Fibroblast of gingiva (primary cell): ENCODE data around the gene ERG28.
"Not testable (repeated sequence)": the region's sequence is repeated elsewhere in the genome, so short reads cannot be mapped to it uniquely, and the experiment has no call there.

ENCODE experiments used
- DNase-seq: peaks from one replicate; pipeline ENCODE4 v3.0.0-alpha.2; 2011; ENCODE audit warnings: low read depth

The ERG28 gene

GRCh38 chr14:75625034-75625433 is 35.6 kb downstream of the ERG28 start:
- DNase-seq: no peak

- DNase-seq: no peak
Observed at GRCh38 chr14:75619548-75619947, 41.1 kb downstream of the ERG28 start.

GRCh38 chr14:75615200-75615599 is 45.5 kb downstream of the ERG28 start:
- no peak for DNase-seq

DNA sequence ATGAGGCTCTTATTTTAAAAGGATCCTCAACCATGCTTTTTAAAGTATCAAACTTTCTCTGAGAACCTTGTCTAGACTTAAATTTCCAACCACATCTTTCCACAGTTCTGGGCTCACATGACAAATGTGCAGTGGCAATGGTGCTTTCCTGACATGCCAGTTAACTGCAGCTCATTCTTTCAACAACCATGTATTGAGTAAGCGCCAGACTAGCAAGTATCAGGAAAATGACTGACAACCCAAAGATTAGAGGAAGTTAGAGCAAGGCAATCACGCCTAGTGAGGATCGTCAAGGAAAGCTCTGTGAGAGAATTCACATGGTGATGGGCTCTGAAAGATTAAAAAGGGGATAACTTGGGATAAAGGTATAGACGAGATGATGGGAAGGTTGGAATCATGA is 46.5 kb downstream of the ERG28 start:
- DNase-seq: no peak

GRCh38 chr14:75612157-75612556 is 48.5 kb downstream of the ERG28 start:
- DNase-seq: no peak

DNA sequence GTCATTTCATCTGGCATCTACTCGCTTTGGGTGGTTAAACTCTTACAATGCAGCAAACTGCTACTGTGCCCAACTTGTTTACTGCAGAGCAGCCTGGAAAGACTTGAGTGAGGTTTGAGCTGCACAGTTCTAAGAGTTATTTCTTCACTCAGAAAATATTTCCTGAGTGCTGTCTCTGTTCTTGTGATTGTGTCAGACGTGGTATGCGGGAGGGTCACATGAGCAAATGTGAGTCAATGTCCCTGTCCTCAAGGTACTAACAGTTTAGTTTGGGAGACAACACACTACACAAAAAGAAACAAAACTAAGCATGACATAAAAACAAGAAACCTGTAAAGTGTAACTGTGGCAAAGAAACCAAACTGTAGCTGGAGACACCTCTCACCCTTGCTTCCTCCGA is 49.8 kb downstream of the ERG28 start:
- DNase-seq: peak; percentile 33

GRCh38 chr14:75609606-75610475 is 50.8 kb downstream of the ERG28 start:
- DNase-seq: no peak

DNA sequence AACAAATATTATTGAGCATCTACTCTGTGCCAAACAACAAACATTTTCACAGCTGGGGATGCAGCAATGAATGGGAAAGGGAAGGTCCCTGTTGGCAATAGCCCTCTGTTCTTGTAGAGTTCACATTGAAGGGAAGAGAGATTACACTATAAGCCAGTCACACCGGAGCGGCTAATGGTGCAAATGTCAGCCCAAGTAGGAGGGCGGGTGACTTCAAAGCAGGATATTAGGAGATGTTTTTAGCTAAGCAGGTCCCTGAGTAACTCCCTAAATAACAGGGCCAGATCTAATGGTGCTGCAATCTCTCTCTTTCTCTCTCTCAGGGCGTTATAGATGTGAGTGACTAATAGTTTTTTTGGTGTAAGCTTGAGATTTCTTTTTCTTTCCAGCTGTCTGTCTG is 51.6 kb downstream of the ERG28 start:
- DNase-seq: no peak

GRCh38 chr14:75607842-75608640 is 52.6 kb downstream of the ERG28 start:
- DNase-seq: no peak

- DNase-seq: no peak
Observed at GRCh38 chr14:75607044-75607443, 53.6 kb downstream of the ERG28 start.

GRCh38 chr14:75605916-75606315 is 54.8 kb downstream of the ERG28 start:
- DNase-seq: no peak

DNA sequence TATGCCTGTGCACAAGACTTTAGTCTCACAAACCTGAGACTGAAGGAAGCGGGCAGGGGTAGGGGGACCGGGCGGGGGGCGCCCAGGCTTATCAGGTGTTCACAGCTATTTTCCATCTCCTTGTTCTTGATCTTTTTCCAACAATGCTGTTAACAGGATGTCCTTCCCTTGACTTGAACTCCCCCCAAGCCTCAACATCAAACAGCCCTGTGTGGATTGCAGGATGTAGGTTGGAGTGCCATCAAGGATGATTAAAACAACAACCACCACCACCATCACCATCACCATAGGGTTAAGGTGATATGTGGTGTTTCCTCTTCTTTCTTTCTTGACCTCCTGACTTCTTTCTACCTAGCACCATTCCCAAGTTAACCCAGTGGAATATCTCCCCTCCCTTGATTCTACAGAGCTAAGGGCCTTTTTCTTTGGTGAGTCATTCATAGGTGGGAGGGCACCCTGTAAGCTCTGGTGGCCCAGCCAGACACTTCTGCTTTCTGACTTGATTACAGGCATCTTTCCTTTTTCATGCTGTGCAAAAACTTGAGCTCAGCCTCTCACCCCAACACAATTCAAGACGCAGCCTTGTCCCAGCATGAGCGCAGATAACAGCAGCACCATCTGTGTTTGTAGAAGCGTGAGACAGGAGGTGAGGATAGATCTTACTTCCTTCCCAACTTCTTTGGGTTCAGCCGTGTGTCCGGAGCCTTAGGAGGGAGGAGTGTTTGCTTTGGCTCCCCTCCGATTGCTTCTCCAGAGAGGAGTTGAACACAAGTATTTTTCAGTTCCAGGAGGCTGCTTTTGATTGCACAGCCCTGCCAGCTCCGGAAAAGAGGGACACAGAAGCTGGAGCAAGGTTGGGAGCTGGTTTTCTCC is 55.5 kb downstream of the ERG28 start:
- DNase-seq: peak; percentile 4

DNA sequence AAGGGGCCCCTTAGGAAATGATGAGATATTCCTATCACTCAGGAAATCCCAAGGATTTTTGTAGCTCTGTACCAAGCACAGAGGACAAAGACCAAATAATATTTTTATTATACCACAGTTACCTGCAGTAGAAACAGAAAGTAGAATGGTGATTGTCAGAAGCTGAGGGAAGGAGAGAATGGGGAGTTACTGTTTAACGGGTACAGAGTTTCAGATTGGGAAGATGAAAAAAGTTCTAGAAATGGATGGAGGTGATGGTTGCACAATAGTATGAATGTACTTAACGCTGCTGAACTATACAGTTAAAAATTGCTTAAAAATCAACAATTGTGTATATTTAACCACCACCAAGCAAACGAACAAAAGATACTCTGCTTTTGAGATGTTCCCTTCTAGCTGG is 58.2 kb downstream of the ERG28 start:
- no peak for DNase-seq

GRCh38 chr14:75601061-75601460 is 59.6 kb downstream of the ERG28 start:
- not testable (repeated sequence) for DNase-seq

DNA sequence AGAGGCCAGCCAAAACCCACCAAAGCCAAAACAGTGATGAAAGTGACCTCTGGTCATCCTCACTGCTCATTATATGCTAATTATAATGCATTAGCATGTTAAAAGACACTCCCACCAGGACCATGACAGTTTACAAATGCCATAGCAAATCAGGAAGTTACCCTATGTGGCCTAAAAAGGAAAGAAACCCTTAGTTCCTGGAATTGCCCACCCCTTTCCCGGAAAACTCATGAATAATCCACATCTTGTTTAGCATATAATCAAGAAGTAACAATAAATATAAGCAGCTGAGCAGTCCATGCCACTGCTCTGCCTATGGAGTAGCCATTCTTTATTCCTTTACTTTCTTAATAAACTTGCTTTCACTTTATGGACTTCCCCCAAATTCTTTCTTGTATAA is 60.6 kb downstream of the ERG28 start:
- not testable (repeated sequence) for DNase-seq
